HepG2 (cell line): ENCODE measurements around the gene ACTN1. TPM values are rescaled to one million over a fixed set of nuclear protein-coding genes. Genes with fewer than 3 reads are reported as not detected.

Experiments used
- ARHGAP35 ChIP-seq: sonication (generic); formaldehyde crosslinking; IDR thresholded peaks from 2 replicates; pipeline ENCODE4 v1.9.0; 2022; ENCODE audit warnings: mild to moderate bottlenecking, inconsistent platforms, moderate library complexity, missing genetic modification reagents, borderline replicate concordance
- FOXA1 ChIP-seq, 2 experiments: fragments of 450-650 bp in 1 of 2; sonication (generic) in 1 of 2; formaldehyde crosslinking in 1 of 2; IDR thresholded peaks; 2 replicates each; pipeline versions ENCODE4 v1.4.0 to v1.6.1; 2016 to 2020; ENCODE audit warnings: missing genetic modification reagents in 1 of 2
- GABPA ChIP-seq, 2 experiments: IDR thresholded peaks; 2 replicates each; pipeline ENCODE4 v1.6.1; 2011 to 2016; ENCODE audit warnings: low read depth in 2 of 2, low read length in 1 of 2, missing biosample characterization in 1 of 2, missing genetic modification characterization in 1 of 2
- HNF4A ChIP-seq: sonication (generic); formaldehyde crosslinking; IDR thresholded peaks from 2 replicates; pipeline ENCODE4 v1.4.0; 2020; ENCODE audit warnings: missing genetic modification reagents
- ISX ChIP-seq: sonication (generic); formaldehyde crosslinking; conservative IDR thresholded peaks from 2 replicates; pipeline ENCODE4 v1.5.0; 2020; ENCODE audit warnings: missing genetic modification reagents
- LCORL ChIP-seq, 2 experiments: fragments of 450-650 bp in 1 of 2; sonication (generic) in 1 of 2; formaldehyde crosslinking in 1 of 2; IDR thresholded peaks; 2 replicates each; pipeline versions ENCODE4 v1.5.0 to v1.6.1; 2017 to 2020; ENCODE audit warnings: antibody characterized with exemption in 1 of 2, missing genetic modification reagents in 1 of 2
- PHF5A ChIP-seq: IDR thresholded peaks from one replicate; pipeline ENCODE4 v1.6.1; 2018; ENCODE audit warnings: low read depth, missing genetic modification reagents; ENCODE audit not compliant: unreplicated experiment
- RXRA ChIP-seq: sonication (generic); formaldehyde crosslinking; IDR thresholded peaks from 2 replicates; pipeline ENCODE4 v1.5.1; 2020; ENCODE audit warnings: missing genetic modification reagents
- RXRB ChIP-seq: IDR thresholded peaks from 2 replicates; pipeline ENCODE4 v1.6.1; 2016; ENCODE audit warnings: borderline replicate concordance, missing genetic modification reagents, missing compliant biosample characterization
- SAP130 ChIP-seq: IDR thresholded peaks from 2 replicates; pipeline ENCODE4 v1.6.1; 2016; ENCODE audit warnings: low read depth
- SP2 ChIP-seq: sonication (generic); formaldehyde crosslinking; IDR thresholded peaks from 2 replicates; pipeline ENCODE4 v1.5.1; 2020; ENCODE audit warnings: mild to moderate bottlenecking, missing genetic modification reagents
- ZBTB38 ChIP-seq: sonication (generic); formaldehyde crosslinking; IDR thresholded peaks from 2 replicates; pipeline ENCODE4 v1.5.1; 2020; ENCODE audit warnings: mild to moderate bottlenecking, missing genetic modification reagents
- ZFYVE20 ChIP-seq: sonication (generic); formaldehyde crosslinking; IDR thresholded peaks from 2 replicates; pipeline ENCODE4 v1.8.0; 2023; ENCODE audit warnings: low read depth, mild to moderate bottlenecking, moderate library complexity, missing genetic modification reagents, borderline replicate concordance
- ZNF101 ChIP-seq: sonication (generic); formaldehyde crosslinking; IDR thresholded peaks from 2 replicates; pipeline ENCODE4 v1.4.0; 2020; ENCODE audit warnings: mild to moderate bottlenecking, low read depth, missing genetic modification reagents, borderline replicate concordance
- ZNF160 ChIP-seq: sonication (generic); formaldehyde crosslinking; IDR thresholded peaks from 2 replicates; pipeline ENCODE4 v1.8.0; 2022; ENCODE audit warnings: mild to moderate bottlenecking, inconsistent platforms, missing genetic modification reagents
- ZNF501 ChIP-seq: sonication (generic); formaldehyde crosslinking; IDR thresholded peaks from 2 replicates; pipeline ENCODE4 v1.5.1; 2020; ENCODE audit warnings: mild to moderate bottlenecking, moderate library complexity, missing genetic modification reagents
- ZNF605 ChIP-seq: sonication (generic); formaldehyde crosslinking; IDR thresholded peaks from 2 replicates; pipeline ENCODE4 v1.8.0; 2022; ENCODE audit warnings: mild to moderate bottlenecking, missing genetic modification reagents
- ZNF629 ChIP-seq: sonication (generic); formaldehyde crosslinking; conservative IDR thresholded peaks from 2 replicates; pipeline ENCODE4 v1.5.0; 2020; ENCODE audit warnings: missing genetic modification reagents
- polyA plus RNA-seq, 8 experiments: library from polyadenylated mRNA; depleted of rRNA in 3 of 8; stranded (reverse) in 7 of 8; unstranded in 1 of 8; fragments of >200 nt; fragmentation: Illumina TruSeq in 4 of 8; extraction: Trizol in 4 of 8; gene quantifications; 2 replicates each; pipeline versions ENCODE4 v1.2.1 to v1.2.3, GENCODE V29; 2011 to 2016; ENCODE audit warnings: low read depth in 4 of 8, missing spikeins in 1 of 8, mixed read lengths in 1 of 8; ENCODE audit not compliant: insufficient read depth in 1 of 8
- total RNA-seq, 5 experiments: library from RNA; depleted of rRNA; stranded (reverse); fragments of >200 nt; fragmentation: Illumina TruSeq; extraction: Trizol; gene quantifications; 2 replicates each; pipeline ENCODE4 v1.2.3, GENCODE V29; 2016; ENCODE audit warnings: low read depth in 1 of 5
- TF ChIP-seq, protein P1 (sequence below): sonication (generic); formaldehyde crosslinking; IDR thresholded peaks from 2 replicates; pipeline ENCODE4 v1.5.1; 2020; ENCODE audit warnings: mild to moderate bottlenecking, missing genetic modification reagents, moderate library complexity
- TF ChIP-seq, protein P2 (sequence below): sonication (generic); formaldehyde crosslinking; IDR thresholded peaks from 2 replicates; pipeline ENCODE4 v1.5.1; 2020; ENCODE audit warnings: mild to moderate bottlenecking, missing genetic modification reagents, borderline replicate concordance

Gene ACTN1
- total and polyA plus RNA-seq, 2 of the 13 experiments (the other 11 are each of a cell fraction or from before 2014, with no cell fraction given), result 58.6 to 162 TPM

DNA sequence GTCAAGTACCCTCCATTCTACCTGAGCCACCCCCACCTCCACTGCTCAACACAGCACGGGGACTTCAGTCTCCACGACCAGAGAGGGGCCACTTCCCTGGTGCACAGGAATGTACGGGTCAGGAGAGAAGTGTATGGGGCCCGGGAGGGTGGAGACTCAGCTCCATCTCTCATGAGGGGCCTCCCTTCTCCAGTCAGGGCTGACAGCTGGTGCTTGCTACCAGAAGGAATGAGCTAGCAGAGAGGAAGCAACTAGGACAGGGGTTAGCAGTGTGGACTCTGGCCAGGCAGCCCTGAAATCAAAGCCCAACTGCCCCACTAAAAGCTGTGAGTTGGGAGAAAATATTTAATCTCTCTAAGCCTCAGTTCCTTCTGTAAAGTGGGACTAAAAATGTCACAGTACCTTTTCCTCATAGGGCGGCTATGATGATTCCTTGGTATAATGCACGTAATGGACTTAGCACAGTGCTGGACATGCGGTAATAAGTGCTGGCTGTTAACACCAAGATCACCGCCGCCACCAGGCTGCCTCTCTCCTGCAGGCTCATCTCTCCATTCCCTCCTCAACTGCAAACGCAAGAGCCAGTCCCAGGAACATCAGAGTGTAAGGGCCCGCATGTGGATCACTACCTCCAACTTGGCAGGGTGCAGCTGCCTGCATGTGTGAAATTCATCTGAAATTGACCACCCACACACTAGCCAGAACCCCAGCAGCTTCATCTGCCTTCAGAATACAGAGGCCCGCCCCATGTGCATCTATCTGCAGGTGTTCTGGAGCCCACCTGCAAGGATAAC is 14.6 kb downstream of the ACTN1 start (continued):
- TF ChIP-seq ZNF501 (CRISPR knock-in tag) (0 out of 2 replicates have a peak, but pooled peaks have one; percentile 17), ZBTB38 (CRISPR knock-in tag) (peak; percentile 68; the same call in 1 of the 2 replicates), ARHGAP35 (CRISPR knock-in tag) (no peak), ZNF101 (CRISPR knock-in tag) (no peak), LCORL (IDR thresholded peaks at IDR 0.05) (no peak), LCORL (CRISPR knock-in tag; IDR thresholded peaks at IDR 0.05) (peak; percentile 31; the same call in 1 of the 2 replicates), ZNF629 (CRISPR knock-in tag) (peak; percentile 90), SP2 (CRISPR knock-in tag) (no peak), ZNF605 (CRISPR knock-in tag) (0 out of 2 replicates have a peak, but pooled peaks have one; percentile 26), FOXA1 (IDR thresholded peaks at IDR 0.05) (no peak), FOXA1 (CRISPR knock-in tag; IDR thresholded peaks at IDR 0.05) (no peak), ZNF160 (CRISPR knock-in tag) (no peak), SAP130 (peak; percentile 50), HNF4A (peak; percentile 73), RXRB (CRISPR knock-in tag) (peak; percentile 78), ZFYVE20 (no peak), GABPA (IDR thresholded peaks at IDR 0.05; ENCODE audit: low read depth, low read length) (no peak), GABPA (CRISPR knock-in tag; IDR thresholded peaks at IDR 0.05; ENCODE audit: low read depth) (no peak), PHF5A (no peak), ISX (CRISPR knock-in tag) (no peak), RXRA (peak; percentile 29; the same call in 1 of the 2 replicates)
- TF ChIP-seq, protein P1, sequence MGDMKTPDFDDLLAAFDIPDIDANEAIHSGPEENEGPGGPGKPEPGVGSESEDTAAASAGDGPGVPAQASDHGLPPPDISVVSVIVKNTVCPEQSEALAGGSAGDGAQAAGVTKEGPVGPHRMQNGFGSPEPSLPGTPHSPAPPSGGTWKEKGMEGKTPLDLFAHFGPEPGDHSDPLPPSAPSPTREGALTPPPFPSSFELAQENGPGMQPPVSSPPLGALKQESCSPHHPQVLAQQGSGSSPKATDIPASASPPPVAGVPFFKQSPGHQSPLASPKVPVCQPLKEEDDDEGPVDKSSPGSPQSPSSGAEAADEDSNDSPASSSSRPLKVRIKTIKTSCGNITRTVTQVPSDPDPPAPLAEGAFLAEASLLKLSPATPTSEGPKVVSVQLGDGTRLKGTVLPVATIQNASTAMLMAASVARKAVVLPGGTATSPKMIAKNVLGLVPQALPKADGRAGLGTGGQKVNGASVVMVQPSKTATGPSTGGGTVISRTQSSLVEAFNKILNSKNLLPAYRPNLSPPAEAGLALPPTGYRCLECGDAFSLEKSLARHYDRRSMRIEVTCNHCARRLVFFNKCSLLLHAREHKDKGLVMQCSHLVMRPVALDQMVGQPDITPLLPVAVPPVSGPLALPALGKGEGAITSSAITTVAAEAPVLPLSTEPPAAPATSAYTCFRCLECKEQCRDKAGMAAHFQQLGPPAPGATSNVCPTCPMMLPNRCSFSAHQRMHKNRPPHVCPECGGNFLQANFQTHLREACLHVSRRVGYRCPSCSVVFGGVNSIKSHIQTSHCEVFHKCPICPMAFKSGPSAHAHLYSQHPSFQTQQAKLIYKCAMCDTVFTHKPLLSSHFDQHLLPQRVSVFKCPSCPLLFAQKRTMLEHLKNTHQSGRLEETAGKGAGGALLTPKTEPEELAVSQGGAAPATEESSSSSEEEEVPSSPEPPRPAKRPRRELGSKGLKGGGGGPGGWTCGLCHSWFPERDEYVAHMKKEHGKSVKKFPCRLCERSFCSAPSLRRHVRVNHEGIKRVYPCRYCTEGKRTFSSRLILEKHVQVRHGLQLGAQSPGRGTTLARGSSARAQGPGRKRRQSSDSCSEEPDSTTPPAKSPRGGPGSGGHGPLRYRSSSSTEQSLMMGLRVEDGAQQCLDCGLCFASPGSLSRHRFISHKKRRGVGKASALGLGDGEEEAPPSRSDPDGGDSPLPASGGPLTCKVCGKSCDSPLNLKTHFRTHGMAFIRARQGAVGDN, result peak; percentile 64
- TF ChIP-seq, protein P2, sequence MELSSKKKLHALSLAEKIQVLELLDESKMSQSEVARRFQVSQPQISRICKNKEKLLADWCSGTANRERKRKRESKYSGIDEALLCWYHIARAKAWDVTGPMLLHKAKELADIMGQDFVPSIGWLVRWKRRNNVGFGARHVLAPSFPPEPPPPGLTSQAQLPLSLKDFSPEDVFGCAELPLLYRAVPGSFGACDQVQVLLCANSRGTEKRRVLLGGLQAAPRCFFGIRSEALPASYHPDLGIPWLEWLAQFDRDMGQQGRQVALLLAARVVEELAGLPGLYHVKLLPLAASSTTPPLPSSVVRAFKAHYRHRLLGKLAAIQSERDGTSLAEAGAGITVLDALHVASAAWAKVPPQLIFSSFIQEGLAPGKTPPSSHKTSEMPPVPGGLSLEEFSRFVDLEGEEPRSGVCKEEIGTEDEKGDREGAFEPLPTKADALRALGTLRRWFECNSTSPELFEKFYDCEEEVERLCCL (CRISPR knock-in tag), result no peak
